Skin epidermis (tissue), 12 donors: Measurements from ENCODE around the gene PI4KA.

Source experiments
- H3K27ac ChIP-seq, 21 experiments: fragments of 200-600 bp; sonication (generic) in 11 of 21; one replicate each; pipeline ENCODE4 v1.5.0; 2020; ENCODE audit warnings: mild to moderate bottlenecking in 3 of 21, inconsistent platforms in 2 of 21, moderate library complexity in 2 of 21
- H3K4me3 ChIP-seq, 7 experiments: fragments of 200-600 bp; sonication (generic) in 2 of 7; one replicate each; pipeline ENCODE4 v1.5.0; 2020; ENCODE audit warnings: inconsistent platforms in 2 of 7, mild to moderate bottlenecking in 2 of 7, moderate library complexity in 1 of 7

Gene PI4KA

GRCh38 chr22:20762233-20762796 lies 96.3 kb downstream of the PI4KA start:
- H3K27ac ChIP-seq, result no peak overlapping the region
- H3K4me3 ChIP-seq, result no peak overlapping the region

- no peak overlapping the region for H3K4me3 ChIP-seq
Measured at GRCh38 chr22:20761536-20761935, 97.1 kb downstream of the PI4KA start.

GRCh38 chr22:20760084-20760483 lies 98.5 kb downstream of the PI4KA start:
- Histone ChIP-seq H3K27ac (no peak overlapping the region), H3K4me3 (no peak overlapping the region)

More at GRCh38 chr22:20761536-20761935, 97.1 kb downstream of the PI4KA start:
- H3K27ac ChIP-seq, result no peak overlapping the region

- H3K27ac ChIP-seq, result no peak overlapping the region
- H3K4me3 ChIP-seq, result no peak overlapping the region
Measured at GRCh38 chr22:20758688-20759087, 99.9 kb downstream of the PI4KA start.

GRCh38 chr22:20756846-20757245 lies 101.8 kb downstream of the PI4KA start:
- no peak overlapping the region for H3K4me3 ChIP-seq
- no peak overlapping the region for H3K27ac ChIP-seq

GRCh38 chr22:20752873-20753272 lies 105.7 kb downstream of the PI4KA start:
- Histone ChIP-seq H3K4me3 (no peak overlapping the region), H3K27ac (no peak overlapping the region)

- H3K4me3 ChIP-seq, result no peak overlapping the region
- no peak overlapping the region for H3K27ac ChIP-seq
Measured at GRCh38 chr22:20752104-20752741, 106.4 kb downstream of the PI4KA start.

- peak overlapping the region in 2 of 21 experiments; percentile 19 to 40 for H3K27ac ChIP-seq
- no peak overlapping the region for H3K4me3 ChIP-seq
Measured at GRCh38 chr22:20751185-20751851, 107.3 kb downstream of the PI4KA start.

GRCh38 chr22:20750461-20751184 lies 108.0 kb downstream of the PI4KA start:
- H3K4me3 ChIP-seq, result no peak overlapping the region
- peak overlapping the region in 3 of 21 experiments; percentile 19 to 40 (median 26) for H3K27ac ChIP-seq

- H3K27ac ChIP-seq, result peak overlapping the region in 1 of 21 experiments; percentile 22
Measured at GRCh38 chr22:20749453-20749852, 109.2 kb downstream of the PI4KA start.

GRCh38 chr22:20748731-20749428 lies 109.7 kb downstream of the PI4KA start:
- Histone ChIP-seq H3K4me3 (no peak overlapping the region), H3K27ac (peak overlapping the region in 2 of 21 experiments; percentile 21 to 26)

More at GRCh38 chr22:20749453-20749852, 109.2 kb downstream of the PI4KA start:
- no peak overlapping the region for H3K4me3 ChIP-seq

GRCh38 chr22:20748082-20748481 lies 110.5 kb downstream of the PI4KA start:
- no peak overlapping the region for H3K27ac ChIP-seq
- H3K4me3 ChIP-seq, result no peak overlapping the region

- Histone ChIP-seq H3K27ac (no peak overlapping the region), H3K4me3 (no peak overlapping the region)
Measured at GRCh38 chr22:20747223-20747622, 111.4 kb downstream of the PI4KA start.

GRCh38 chr22:20746431-20747189 lies 112.0 kb downstream of the PI4KA start:
- Histone ChIP-seq H3K4me3 (no peak overlapping the region), H3K27ac (no peak overlapping the region)

- no peak overlapping the region for H3K4me3 ChIP-seq
- no peak overlapping the region for H3K27ac ChIP-seq
Measured at GRCh38 chr22:20745119-20745518, 113.5 kb downstream of the PI4KA start.

- no peak overlapping the region for H3K4me3 ChIP-seq
- H3K27ac ChIP-seq, result no peak overlapping the region
Measured at GRCh38 chr22:20744456-20744855, 114.2 kb downstream of the PI4KA start.

- Histone ChIP-seq H3K27ac (no peak overlapping the region), H3K4me3 (no peak overlapping the region)
Measured at GRCh38 chr22:20742764-20743163, 115.8 kb downstream of the PI4KA start.

- no peak overlapping the region for H3K4me3 ChIP-seq
- H3K27ac ChIP-seq, result no peak overlapping the region
Measured at GRCh38 chr22:20741634-20742581, 116.7 kb downstream of the PI4KA start.
